Suppressor macrophage (primary cell): Measurements from ENCODE around the gene LIMCH1.

Source experiments
- DNase-seq, 4 experiments: peaks; one replicate each; pipeline ENCODE4 v3.0.0-alpha.2; 2020 to 2022

Gene LIMCH1

GRCh38 chr4:41528512-41529205 is 9.3 kb upstream of the LIMCH1 start:
- DNase-seq, result no peak

- DNase-seq, result no peak
Measured at GRCh38 chr4:41530741-41531140, 7.2 kb upstream of the LIMCH1 start.

GRCh38 chr4:41532336-41532735 is 5.6 kb upstream of the LIMCH1 start:
- no peak for DNase-seq

- peak; percentile 29 to 70 (median 55) for DNase-seq
Measured at GRCh38 chr4:41532882-41533281, 5.1 kb upstream of the LIMCH1 start.

- no peak for DNase-seq
Measured at GRCh38 chr4:41533680-41534079, 4.3 kb upstream of the LIMCH1 start.

DNA sequence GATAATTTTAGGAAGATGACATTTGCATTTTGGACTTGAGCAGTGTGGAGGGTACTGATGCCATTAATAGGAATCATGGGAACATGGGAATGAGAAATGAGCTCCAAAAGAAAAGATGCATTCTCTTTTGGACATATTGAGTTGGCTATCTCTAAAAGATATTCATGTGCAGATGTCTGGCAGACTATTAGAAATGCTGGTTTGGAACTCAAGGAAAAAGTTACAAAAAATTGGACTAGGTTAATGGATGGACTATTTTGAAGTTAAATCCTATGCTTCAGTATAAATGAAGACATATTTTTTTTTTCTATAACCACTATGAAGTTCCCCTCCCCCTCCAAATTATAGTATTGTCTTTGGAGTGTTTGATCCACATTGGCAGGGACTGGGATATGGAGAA is 3.6 kb upstream of the LIMCH1 start:
- DNase-seq, result no peak

- peak in 3 of 4 experiments; percentile 5 to 36 (median 16) for DNase-seq
Measured at GRCh38 chr4:41535911-41536371, 2.0 kb upstream of the LIMCH1 start.

DNA sequence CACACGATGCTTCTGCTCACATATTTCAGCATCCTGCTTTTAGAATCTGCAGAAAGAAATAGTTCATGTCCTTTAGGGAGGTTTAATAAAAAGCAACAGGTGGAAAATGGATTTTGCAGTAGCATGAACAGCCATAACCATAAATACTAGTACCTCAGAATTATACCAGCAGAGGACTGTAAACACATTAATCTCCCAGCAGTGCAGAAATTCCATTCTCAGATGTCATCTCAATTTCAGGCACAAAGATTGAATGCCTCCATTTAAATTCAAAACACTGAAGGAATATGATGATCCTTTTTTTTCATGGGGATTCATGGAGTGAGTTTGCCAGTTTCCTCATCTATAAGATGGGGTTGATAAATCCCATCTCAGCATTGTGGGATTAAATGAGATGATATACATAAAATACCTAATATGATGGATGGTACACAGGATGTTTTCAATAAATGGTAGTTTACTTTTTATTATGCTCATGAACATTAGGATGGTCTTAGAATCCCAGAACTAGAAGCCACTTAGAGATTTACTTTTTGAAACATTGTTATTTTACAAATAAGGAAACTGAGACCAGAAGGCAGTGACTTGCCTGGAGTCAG is 566 bp upstream of the LIMCH1 start:
- DNase-seq, result no peak

DNA sequence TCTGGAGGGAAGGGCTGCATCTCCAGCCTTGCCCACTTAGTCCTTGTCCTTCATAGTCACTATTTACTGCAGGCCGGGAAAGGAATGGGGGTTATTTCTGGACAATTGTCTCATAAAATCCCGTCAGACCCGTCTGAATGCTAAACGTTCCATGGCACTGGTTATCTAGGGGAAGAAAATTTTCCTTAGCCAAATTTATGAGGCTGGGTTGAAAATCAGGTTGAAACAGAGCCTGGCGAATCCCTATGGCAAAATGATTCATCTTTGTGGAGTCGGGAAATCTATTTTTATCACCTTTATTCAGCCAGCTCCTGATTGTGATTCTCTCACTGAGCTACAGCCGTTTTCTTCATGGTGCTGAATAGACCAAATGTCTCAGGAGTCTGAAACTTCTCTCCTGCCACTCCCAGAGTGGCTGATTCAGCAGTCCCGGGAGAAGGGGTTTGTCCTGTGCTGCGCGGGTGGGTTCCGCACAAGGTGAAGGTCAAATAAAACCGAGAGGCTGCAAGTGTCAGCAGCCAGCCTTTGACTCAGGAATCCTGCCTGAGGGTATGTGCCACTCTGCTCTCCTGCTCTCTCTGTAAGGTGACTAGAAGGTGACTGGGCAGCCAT is 1.0 kb downstream of the LIMCH1 start:
- DNase-seq, result no peak

DNA sequence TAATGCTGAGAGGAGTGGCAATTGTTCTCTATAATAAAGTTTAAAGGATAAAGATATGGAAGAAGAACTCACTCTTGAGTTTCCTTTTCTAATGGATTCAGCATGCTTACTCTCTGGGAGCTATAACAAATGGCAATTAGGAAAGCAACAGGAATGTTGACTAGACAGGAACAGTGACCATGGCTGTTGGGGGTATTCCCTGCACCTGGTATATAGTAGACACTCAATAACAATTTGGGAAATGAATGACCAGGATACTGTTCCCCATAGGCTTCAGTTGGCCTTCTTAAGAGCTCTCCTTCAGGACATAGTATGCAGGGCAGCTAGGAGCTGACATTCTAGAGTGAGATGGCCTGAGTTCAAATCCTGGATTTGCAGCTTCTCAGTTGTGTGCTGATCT is 1.8 kb downstream of the LIMCH1 start:
- DNase-seq, result no peak

DNA sequence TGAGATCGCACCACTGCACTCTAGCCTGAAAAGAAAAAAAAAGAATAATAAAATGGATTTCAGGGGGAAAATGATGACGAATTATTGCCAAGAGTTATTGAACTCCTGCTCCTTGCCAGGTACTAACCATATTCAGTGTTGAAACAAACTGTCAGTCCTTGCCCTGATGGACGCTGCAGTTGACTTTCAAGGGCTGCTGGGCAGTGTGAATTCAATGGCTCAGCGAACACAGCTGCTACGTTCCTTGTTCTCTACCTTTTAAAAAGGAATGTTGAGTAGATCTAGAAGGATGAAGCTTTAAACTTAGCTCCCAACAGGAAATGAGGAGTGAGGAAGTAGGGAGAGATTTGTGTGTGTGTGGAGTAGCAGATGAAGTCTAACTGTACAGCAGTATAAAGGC is 2.7 kb downstream of the LIMCH1 start:
- DNase-seq, result no peak

DNA sequence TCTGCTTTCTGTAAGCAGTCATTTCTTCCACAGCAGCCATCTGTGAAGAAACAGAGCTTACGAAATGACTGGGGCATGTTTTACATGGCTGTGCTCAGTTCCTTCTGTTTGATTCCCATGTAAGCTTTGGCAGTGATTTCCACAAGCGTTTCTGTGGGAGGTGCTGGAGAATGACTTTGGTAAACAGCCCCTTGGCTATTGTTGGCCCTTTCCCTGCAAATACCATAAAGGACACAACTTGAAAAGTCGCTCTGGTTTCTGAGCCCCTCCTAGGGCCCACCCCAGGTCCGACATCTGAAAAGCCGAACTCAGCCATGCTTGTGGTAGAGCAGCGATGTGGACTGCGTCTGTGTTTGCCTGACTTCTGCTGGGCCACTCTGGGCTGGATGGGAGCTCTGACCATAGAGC is 3.7 kb downstream of the LIMCH1 start:
- no peak for DNase-seq

DNA sequence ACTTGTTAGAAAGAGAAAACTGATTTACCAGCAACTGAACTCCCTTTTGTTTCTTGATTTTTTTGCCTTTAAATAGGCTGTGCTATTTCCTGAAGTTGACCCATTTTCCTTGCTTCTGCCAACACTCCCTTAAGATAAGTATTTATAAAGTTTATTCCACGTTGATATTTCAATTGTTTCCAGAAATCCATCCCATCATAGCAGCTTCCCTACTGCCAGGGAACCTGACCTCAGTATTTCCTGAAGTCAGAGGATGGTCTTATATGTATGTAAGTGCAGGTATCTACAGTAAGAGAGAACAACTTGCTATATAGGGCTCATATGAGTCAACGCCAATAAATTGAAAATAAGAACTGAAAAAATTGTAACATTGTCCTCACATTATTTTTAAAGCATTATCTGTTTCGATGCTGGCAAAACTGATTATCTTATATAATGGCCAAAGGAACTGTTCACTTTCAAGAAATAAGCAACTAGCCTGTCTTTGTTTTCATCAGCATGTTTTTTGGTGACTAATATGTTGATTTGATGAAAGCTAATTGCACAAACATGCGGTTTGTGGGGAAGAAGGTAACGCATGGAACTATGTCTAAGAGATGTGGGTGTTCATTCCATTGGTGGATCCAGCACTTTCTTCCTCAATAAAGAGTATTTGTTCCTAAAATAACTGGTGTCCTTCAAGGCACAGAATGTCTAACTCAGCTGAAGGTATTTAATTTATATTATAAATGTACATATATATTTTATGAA is 4.7 kb downstream of the LIMCH1 start:
- DNase-seq, result peak in 3 of 4 experiments; percentile 3 to 38 (median 21)

GRCh38 chr4:41545238-41545637 is 7.3 kb downstream of the LIMCH1 start:
- DNase-seq, result no peak

GRCh38 chr4:41546638-41547037 is 8.7 kb downstream of the LIMCH1 start:
- DNase-seq, result no peak

GRCh38 chr4:41548305-41548880 is 10.4 kb downstream of the LIMCH1 start:
- DNase-seq, result no peak

DNA sequence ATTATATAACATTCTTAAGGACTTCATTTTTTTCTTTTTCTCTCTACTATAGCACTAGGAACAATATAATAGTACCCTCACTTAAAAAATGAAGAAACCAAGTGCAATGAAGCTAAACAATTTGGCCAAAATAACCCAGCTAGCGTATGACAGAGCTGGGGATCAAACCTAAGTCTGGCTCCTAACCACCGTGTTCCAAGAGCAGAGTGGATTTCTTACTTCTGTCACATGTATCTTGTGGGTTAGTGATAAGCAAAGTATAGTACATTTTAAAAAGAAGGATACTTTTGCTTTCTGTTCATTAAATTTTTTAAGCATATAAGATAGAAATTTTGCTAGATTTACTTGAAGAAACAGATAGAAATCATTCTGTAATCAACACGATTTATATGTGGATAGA is 11.5 kb downstream of the LIMCH1 start:
- no peak for DNase-seq

DNA sequence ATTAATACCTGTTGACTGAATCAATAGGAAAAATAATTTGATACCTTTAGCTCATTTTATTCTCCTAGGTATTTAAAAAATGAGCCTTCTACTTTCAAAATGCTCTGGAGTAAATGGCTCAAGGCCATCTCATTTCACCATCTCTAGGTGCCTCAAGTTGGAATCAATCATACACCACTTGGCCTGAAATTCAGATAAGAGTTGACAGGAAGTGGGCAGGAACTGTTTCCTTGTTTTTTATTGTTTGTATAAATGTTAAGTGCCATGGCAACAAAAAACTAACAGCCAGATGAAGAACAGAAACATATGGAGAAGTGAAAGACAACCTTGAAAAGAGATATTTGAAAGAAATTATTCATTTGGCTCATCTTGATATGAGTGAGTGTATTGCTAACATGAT is 12.4 kb downstream of the LIMCH1 start:
- peak in 1 of 4 experiments; percentile 28 for DNase-seq

DNA sequence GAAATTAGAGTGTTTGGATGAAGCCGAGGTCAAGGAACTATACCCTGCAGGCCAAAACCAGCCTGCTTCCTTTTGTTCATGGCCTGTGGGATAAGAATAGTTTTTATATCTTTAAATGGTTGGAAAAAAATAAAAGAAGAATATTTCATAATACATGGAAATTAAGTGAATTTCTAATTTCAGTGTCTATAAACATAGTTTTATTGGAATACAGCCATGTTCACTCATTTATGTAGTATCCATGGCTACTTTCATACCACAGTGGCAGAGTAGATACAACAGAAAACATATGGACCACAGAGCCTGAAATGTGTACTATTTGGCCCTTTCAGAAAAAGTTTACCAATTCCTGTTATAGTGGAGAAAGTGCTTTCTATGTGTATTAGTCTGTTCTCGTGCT is 13.6 kb downstream of the LIMCH1 start:
- no peak for DNase-seq

DNA sequence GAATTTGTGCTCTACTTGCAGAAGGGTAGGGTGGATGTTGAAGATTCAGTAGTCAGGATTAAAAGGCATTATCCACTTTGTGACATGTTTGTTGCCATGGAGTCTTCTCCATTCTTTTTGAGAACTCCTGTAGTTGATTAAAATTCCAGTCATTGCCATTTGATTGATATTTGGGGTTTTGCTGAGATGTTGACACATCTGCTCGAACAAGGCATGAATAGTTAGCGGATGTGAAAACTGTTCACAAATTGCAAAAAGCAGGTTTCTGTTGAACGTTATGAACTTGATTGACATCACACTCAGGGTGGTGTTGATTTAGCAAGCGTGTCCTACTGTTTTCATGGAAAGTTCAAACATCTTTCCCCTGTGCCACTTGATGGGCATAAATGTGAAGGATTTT is 16.9 kb downstream of the LIMCH1 start:
- no peak for DNase-seq

GRCh38 chr4:41556526-41556925 is 18.6 kb downstream of the LIMCH1 start:
- DNase-seq, result no peak

DNA sequence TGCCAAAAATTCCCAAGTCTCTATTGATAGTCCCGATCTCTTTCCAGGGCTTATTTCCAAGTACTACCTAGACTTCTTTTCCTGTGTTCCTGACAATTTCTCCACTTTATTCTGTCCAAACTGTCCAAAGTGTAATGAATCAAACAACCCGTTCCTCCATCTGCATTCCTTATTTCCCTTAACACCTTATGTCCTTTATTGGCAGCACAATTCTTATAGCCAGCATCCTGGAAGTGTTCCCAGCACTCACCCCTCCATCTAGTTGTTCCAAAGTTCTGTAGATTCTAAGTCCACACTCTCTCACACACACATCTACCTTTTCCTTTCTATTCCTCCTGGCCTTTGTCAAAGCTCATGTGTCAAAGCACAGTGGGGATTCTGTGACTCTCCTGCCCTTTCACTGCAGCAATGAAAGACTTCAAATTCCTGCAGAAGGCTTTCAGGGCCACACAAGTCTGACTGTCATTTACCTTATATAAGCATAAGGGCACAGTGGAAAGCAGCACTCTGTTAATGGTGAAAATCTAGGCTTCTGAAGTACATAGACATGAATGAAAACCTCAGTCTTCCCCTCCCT is 22.1 kb downstream of the LIMCH1 start:
- DNase-seq, result no peak

DNA sequence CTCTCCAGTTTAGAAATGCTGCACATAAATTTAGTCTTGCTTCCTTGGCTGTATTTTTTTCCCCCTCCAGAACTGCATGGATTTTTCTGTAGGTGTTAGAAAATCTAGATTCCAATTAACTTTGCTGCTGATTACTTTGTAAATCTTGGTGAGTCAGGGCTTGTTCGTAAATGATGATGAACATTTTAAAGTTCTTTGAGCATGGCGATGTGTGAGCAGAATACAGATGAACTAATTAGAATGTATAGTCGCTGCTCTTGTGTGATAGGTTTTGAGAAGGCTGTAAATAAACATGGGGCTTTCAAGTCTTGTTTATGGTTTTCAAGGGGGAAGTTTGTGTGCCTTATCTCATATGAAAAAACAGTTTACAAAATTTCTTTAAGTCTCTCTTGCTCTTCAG is 23.3 kb downstream of the LIMCH1 start:
- DNase-seq, result no peak
